HEK293 (cell line): ENCODE measurements around the gene CKAP2L.

Source experiments
- CTCF ChIA-PET: fragments of 350-600 bp; formaldehyde crosslinking; extraction: SDS; loops from one replicate; lab custom pipeline; 2021; ENCODE audit warnings: antibody characterized with exemption; lab: Yijun Ruan, JAX
- POLR2A ChIA-PET: fragments of 300-600 bp; formaldehyde crosslinking; extraction: SDS; loops from one replicate; lab custom pipeline; 2020; ENCODE audit warnings: antibody characterized with exemption, inconsistent platforms; lab: Yijun Ruan, JAX
- H3K27ac ChIP-seq: fragments of 200-500 bp; sonication (Bioruptor generic); 2 replicates; pipeline ENCODE4 v1.5.1; 2014; ENCODE audit warnings: low read depth, low read length, control low read depth, inconsistent platforms; ENCODE audit errors: extremely low read depth
- H3K36me3 ChIP-seq, 2 experiments: fragments of 200-500 bp in 1 of 2; sonication (Bioruptor generic) in 1 of 2; 1 replicate in 1 of 2; 2 replicates in 1 of 2; pipeline ENCODE4 v1.5.1; 2014 to 2017; ENCODE audit warnings: inconsistent platforms in 2 of 2, low read length in 2 of 2; ENCODE audit not compliant: control insufficient read depth in 2 of 2, insufficient read depth in 1 of 2
- H3K4me1 ChIP-seq: fragments of 200-500 bp; sonication (Bioruptor generic); 2 replicates; pipeline ENCODE4 v1.5.1; 2014; ENCODE audit warnings: mild to moderate bottlenecking, low read length, inconsistent platforms; ENCODE audit not compliant: control insufficient read depth, insufficient read depth
- H3K4me3 ChIP-seq: 2 replicates; pipeline ENCODE4 v1.5.1; 2011; ENCODE audit warnings: low read depth, mild to moderate bottlenecking, control low read depth, low read length, moderate library complexity
- H3K9me3 ChIP-seq: fragments of 200-500 bp; sonication (Bioruptor generic); 2 replicates; pipeline ENCODE4 v1.5.1; 2014; ENCODE audit warnings: low read depth, low read length, inconsistent platforms; ENCODE audit not compliant: control insufficient read depth, insufficient read depth
- BCL6B ChIP-seq: fragments of 450-650 bp; formaldehyde crosslinking; IDR thresholded peaks from 2 replicates; pipeline ENCODE4 v1.5.1; 2017; ENCODE audit warnings: missing biosample characterization, missing genetic modification characterization
- MZF1 ChIP-seq: fragments of 450-650 bp; formaldehyde crosslinking; IDR thresholded peaks from 2 replicates; pipeline ENCODE4 v1.5.1; 2017; ENCODE audit warnings: missing biosample characterization, missing genetic modification characterization, borderline replicate concordance
- RBAK ChIP-seq: fragments of 450-650 bp; formaldehyde crosslinking; IDR thresholded peaks from 2 replicates; pipeline ENCODE4 v1.5.1; 2016; ENCODE audit warnings: missing biosample characterization, missing genetic modification characterization
- SCRT1 ChIP-seq: fragments of 450-650 bp; formaldehyde crosslinking; IDR thresholded peaks from 2 replicates; pipeline ENCODE4 v1.5.1; 2016; ENCODE audit warnings: missing biosample characterization, missing genetic modification characterization, borderline replicate concordance
- ZFP3 ChIP-seq: fragments of 450-650 bp; formaldehyde crosslinking; IDR thresholded peaks from 2 replicates; pipeline ENCODE4 v1.5.1; 2016; ENCODE audit warnings: low read depth, missing biosample characterization, missing genetic modification characterization
- ZNF112 ChIP-seq: fragments of 450-650 bp; formaldehyde crosslinking; IDR thresholded peaks from 2 replicates; pipeline ENCODE4 v1.5.0; 2017; ENCODE audit warnings: missing biosample characterization, missing genetic modification characterization
- ZNF16 ChIP-seq: fragments of 450-650 bp; formaldehyde crosslinking; IDR thresholded peaks from 2 replicates; pipeline ENCODE4 v1.5.1; 2016; ENCODE audit warnings: low read depth, missing biosample characterization, missing genetic modification characterization
- ZNF175 ChIP-seq: fragments of 450-650 bp; formaldehyde crosslinking; IDR thresholded peaks from 2 replicates; pipeline ENCODE4 v1.5.1; 2016; ENCODE audit warnings: missing biosample characterization, missing genetic modification characterization
- ZNF223 ChIP-seq: fragments of 450-650 bp; formaldehyde crosslinking; IDR thresholded peaks from 2 replicates; pipeline ENCODE4 v1.5.1; 2016; ENCODE audit warnings: missing biosample characterization, missing genetic modification characterization
- ZNF350 ChIP-seq: fragments of 450-650 bp; formaldehyde crosslinking; IDR thresholded peaks from 2 replicates; pipeline ENCODE4 v1.5.0; 2017; ENCODE audit warnings: missing biosample characterization, mild to moderate bottlenecking, missing genetic modification characterization
- ZNF549 ChIP-seq: fragments of 450-650 bp; IDR thresholded peaks from 2 replicates; pipeline ENCODE4 v1.5.1; 2018; ENCODE audit warnings: missing biosample characterization, missing genetic modification characterization, mild to moderate bottlenecking, inconsistent platforms, moderate library complexity
- ZNF571 ChIP-seq: fragments of 450-650 bp; formaldehyde crosslinking; IDR thresholded peaks from 2 replicates; pipeline ENCODE4 v1.5.0; 2017; ENCODE audit warnings: missing biosample characterization, missing genetic modification characterization
- ZNF707 ChIP-seq: fragments of 450-650 bp; formaldehyde crosslinking; IDR thresholded peaks from 2 replicates; pipeline ENCODE4 v1.5.1; 2016; ENCODE audit warnings: missing biosample characterization, missing genetic modification characterization
- ZNF785 ChIP-seq: fragments of 450-650 bp; formaldehyde crosslinking; IDR thresholded peaks from 2 replicates; pipeline ENCODE4 v1.5.1; 2016; ENCODE audit warnings: missing biosample characterization, missing genetic modification characterization
- ZSCAN16 ChIP-seq: fragments of 450-650 bp; formaldehyde crosslinking; IDR thresholded peaks from 2 replicates; pipeline ENCODE4 v1.5.1; 2016; ENCODE audit warnings: missing biosample characterization, missing genetic modification characterization
- TF ChIP-seq, protein P1 (sequence below): fragments of 450-650 bp; formaldehyde crosslinking; IDR thresholded peaks from 2 replicates; pipeline ENCODE4 v1.5.1; 2017; ENCODE audit warnings: missing biosample characterization, missing genetic modification characterization
- TF ChIP-seq, protein P2 (sequence below): fragments of 450-650 bp; formaldehyde crosslinking; IDR thresholded peaks from 2 replicates; pipeline ENCODE4 v1.5.1; 2017; ENCODE audit warnings: missing biosample characterization, missing genetic modification characterization
- TF ChIP-seq, protein P3 (sequence below): fragments of 450-650 bp; formaldehyde crosslinking; conservative IDR thresholded peaks from 2 replicates; pipeline ENCODE4 v1.5.1; 2016; ENCODE audit warnings: low read depth, missing biosample characterization, missing genetic modification characterization

The CKAP2L gene

GRCh38 chr2:112764071-112765044, at the start of gene CKAP2L (continued):
- TF ChIP-seq BCL6B = no peak

- H3K9me3 ChIP-seq = no peaks in the 10 kb centered on the region
These were observed 49.0 kb upstream of the CKAP2L start for GRCh38 chr2:112813280-112813966.

More at GRCh38 chr2:112813280-112813966, 49.0 kb upstream of the CKAP2L start:
- CTCF ChIA-PET = no interaction called here
- Histone ChIP-seq H3K4me3 (no peak overlapping the region), H3K27ac (no peak overlapping the region), H3K4me1 (no peaks in the 10 kb centered on the region), H3K36me3 (no peaks in the 10 kb centered on the region)
- POLR2A ChIA-PET = no interaction called here
- TF ChIP-seq ZNF223 (tag by site-specific recombination) (no peak), ZNF707 (tag by site-specific recombination) (no peak), ZFP3 (tag by site-specific recombination) (no peak), ZNF175 (tag by site-specific recombination) (no peak), ZSCAN16 (tag by site-specific recombination) (no peak), ZNF571 (tag by site-specific recombination) (no peak), ZNF350 (tag by site-specific recombination) (no peak), ZNF112 (no peak), MZF1 (no peak), ZNF16 (tag by site-specific recombination) (no peak), ZNF549 (tag by site-specific recombination) (no peak), SCRT1 (tag by site-specific recombination) (no peak), ZNF785 (tag by site-specific recombination) (no peak), RBAK (tag by site-specific recombination) (no peak)
- TF ChIP-seq, protein P1, sequence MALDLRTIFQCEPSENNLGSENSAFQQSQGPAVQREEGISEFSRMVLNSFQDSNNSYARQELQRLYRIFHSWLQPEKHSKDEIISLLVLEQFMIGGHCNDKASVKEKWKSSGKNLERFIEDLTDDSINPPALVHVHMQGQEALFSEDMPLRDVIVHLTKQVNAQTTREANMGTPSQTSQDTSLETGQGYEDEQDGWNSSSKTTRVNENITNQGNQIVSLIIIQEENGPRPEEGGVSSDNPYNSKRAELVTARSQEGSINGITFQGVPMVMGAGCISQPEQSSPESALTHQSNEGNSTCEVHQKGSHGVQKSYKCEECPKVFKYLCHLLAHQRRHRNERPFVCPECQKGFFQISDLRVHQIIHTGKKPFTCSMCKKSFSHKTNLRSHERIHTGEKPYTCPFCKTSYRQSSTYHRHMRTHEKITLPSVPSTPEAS (tag by site-specific recombination) = no peak
- TF ChIP-seq, protein P2, sequence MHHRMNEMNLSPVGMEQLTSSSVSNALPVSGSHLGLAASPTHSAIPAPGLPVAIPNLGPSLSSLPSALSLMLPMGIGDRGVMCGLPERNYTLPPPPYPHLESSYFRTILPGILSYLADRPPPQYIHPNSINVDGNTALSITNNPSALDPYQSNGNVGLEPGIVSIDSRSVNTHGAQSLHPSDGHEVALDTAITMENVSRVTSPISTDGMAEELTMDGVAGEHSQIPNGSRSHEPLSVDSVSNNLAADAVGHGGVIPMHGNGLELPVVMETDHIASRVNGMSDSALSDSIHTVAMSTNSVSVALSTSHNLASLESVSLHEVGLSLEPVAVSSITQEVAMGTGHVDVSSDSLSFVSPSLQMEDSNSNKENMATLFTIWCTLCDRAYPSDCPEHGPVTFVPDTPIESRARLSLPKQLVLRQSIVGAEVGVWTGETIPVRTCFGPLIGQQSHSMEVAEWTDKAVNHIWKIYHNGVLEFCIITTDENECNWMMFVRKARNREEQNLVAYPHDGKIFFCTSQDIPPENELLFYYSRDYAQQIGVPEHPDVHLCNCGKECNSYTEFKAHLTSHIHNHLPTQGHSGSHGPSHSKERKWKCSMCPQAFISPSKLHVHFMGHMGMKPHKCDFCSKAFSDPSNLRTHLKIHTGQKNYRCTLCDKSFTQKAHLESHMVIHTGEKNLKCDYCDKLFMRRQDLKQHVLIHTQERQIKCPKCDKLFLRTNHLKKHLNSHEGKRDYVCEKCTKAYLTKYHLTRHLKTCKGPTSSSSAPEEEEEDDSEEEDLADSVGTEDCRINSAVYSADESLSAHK (tag by site-specific recombination) = no peak
- TF ChIP-seq, protein P3, sequence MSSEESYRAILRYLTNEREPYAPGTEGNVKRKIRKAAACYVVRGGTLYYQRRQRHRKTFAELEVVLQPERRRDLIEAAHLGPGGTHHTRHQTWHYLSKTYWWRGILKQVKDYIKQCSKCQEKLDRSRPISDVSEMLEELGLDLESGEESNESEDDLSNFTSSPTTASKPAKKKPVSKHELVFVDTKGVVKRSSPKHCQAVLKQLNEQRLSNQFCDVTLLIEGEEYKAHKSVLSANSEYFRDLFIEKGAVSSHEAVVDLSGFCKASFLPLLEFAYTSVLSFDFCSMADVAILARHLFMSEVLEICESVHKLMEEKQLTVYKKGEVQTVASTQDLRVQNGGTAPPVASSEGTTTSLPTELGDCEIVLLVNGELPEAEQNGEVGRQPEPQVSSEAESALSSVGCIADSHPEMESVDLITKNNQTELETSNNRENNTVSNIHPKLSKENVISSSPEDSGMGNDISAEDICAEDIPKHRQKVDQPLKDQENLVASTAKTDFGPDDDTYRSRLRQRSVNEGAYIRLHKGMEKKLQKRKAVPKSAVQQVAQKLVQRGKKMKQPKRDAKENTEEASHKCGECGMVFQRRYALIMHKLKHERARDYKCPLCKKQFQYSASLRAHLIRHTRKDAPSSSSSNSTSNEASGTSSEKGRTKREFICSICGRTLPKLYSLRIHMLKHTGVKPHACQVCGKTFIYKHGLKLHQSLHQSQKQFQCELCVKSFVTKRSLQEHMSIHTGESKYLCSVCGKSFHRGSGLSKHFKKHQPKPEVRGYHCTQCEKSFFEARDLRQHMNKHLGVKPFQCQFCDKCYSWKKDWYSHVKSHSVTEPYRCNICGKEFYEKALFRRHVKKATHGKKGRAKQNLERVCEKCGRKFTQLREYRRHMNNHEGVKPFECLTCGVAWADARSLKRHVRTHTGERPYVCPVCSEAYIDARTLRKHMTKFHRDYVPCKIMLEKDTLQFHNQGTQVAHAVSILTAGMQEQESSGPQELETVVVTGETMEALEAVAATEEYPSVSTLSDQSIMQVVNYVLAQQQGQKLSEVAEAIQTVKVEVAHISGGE (tag by site-specific recombination) = no peak
